ENCODE results near the gene NET1.

Gene NET1

GRCh38 chr10:5418584-5418983, 6.2 kb downstream of the NET1 start:
- no peak overlapping the region for H3K4me3 ChIP-seq (ENCODE audit: low read depth, low read length)
- in situ Hi-C loops (cut with HindIII; ENCODE audit: low pct_ligation_motif_present, low sequenced_read_pairs): no loop called here
- no peak overlapping the region for H3K27ac ChIP-seq
- TF ChIP-seq CTCF (IDR thresholded peaks at IDR 0.05; ENCODE audit: low read depth, low read length, missing control alignments): no peak
- DNase-seq: no peak
- no peaks in the 10 kb centered on the region for H3K36me3 ChIP-seq (replicated peaks)
- H3K27me3 ChIP-seq (replicated peaks): no peaks in the 10 kb centered on the region

GRCh38 chr10:5419466-5420094, 7.2 kb downstream of the NET1 start:
- in situ Hi-C loops (cut with HindIII; ENCODE audit: low pct_ligation_motif_present, low sequenced_read_pairs): no loop called here
- TF ChIP-seq CTCF (IDR thresholded peaks at IDR 0.05; ENCODE audit: low read depth, low read length, missing control alignments): no peak
- DNase-seq: no peak
- no peak overlapping the region for H3K27ac ChIP-seq
- no peaks in the 10 kb centered on the region for H3K27me3 ChIP-seq (replicated peaks)
- no peak overlapping the region for H3K4me3 ChIP-seq (ENCODE audit: low read depth, low read length)
- no peaks in the 10 kb centered on the region for H3K36me3 ChIP-seq (replicated peaks)

GRCh38 chr10:5423771-5424170, 11.4 kb downstream of the NET1 start:
- TF ChIP-seq CTCF (IDR thresholded peaks at IDR 0.05; ENCODE audit: low read depth, low read length, missing control alignments): no peak
- Histone ChIP-seq H3K36me3 (replicated peaks) (no peaks in the 10 kb centered on the region), H3K27me3 (replicated peaks) (no peaks in the 10 kb centered on the region), H3K4me3 (ENCODE audit: low read depth, low read length) (no peak overlapping the region), H3K27ac (no peak overlapping the region)
- DNase-seq: no peak
- in situ Hi-C loops (cut with HindIII; ENCODE audit: low pct_ligation_motif_present, low sequenced_read_pairs): no loop called here

GRCh38 chr10:5424751-5425150, 12.4 kb downstream of the NET1 start:
- Histone ChIP-seq H3K27ac (no peak overlapping the region), H3K4me3 (ENCODE audit: low read depth, low read length) (no peak overlapping the region), H3K36me3 (replicated peaks) (no peaks in the 10 kb centered on the region), H3K27me3 (replicated peaks) (no peaks in the 10 kb centered on the region)
- no peak for DNase-seq
- no peak for TF ChIP-seq CTCF (IDR thresholded peaks at IDR 0.05; ENCODE audit: low read depth, low read length, missing control alignments)
- in situ Hi-C loops (cut with HindIII; ENCODE audit: low pct_ligation_motif_present, low sequenced_read_pairs): loop anchor here (25.0 kb wide), 1 partner anchor 188 kb away; no protein-coding TSS in a partner anchor

- TF ChIP-seq CTCF (IDR thresholded peaks at IDR 0.05; ENCODE audit: low read depth, low read length, missing control alignments): no peak
- in situ Hi-C loops (cut with HindIII; ENCODE audit: low pct_ligation_motif_present, low sequenced_read_pairs): loop anchor here (25.0 kb wide), 1 partner anchor 184 kb away; no protein-coding TSS in a partner anchor
- H3K27ac ChIP-seq: no peak overlapping the region
Measured at GRCh38 chr10:5428133-5428532, 15.8 kb downstream of the NET1 start.

GRCh38 chr10:5433182-5433581, 20.8 kb downstream of the NET1 start:
- in situ Hi-C loops (cut with HindIII; ENCODE audit: low pct_ligation_motif_present, low sequenced_read_pairs): loop anchor here (25.0 kb wide), 1 partner anchor 179 kb away; no protein-coding TSS in a partner anchor
- TF ChIP-seq CTCF (IDR thresholded peaks at IDR 0.05; ENCODE audit: low read depth, low read length, missing control alignments): no peak
- Histone ChIP-seq H3K27ac (no peak overlapping the region), H3K36me3 (replicated peaks) (no peaks in the 10 kb centered on the region), H3K4me3 (ENCODE audit: low read depth, low read length) (no peak overlapping the region), H3K27me3 (replicated peaks) (no peaks in the 10 kb centered on the region)
- no peak for DNase-seq

More at GRCh38 chr10:5428133-5428532, 15.8 kb downstream of the NET1 start:
- Histone ChIP-seq H3K27me3 (replicated peaks) (no peaks in the 10 kb centered on the region), H3K4me3 (ENCODE audit: low read depth, low read length) (no peak overlapping the region), H3K36me3 (replicated peaks) (no peaks in the 10 kb centered on the region)
- no peak for DNase-seq
